ENCODE data around the gene XKR7.

- TF ChIP-seq CTCF (IDR thresholded peaks at IDR 0.05) (no peak), POLR2AphosphoS5 (IDR thresholded peaks at IDR 0.05) (no peak)
Measured at GRCh38 chr20:31919410-31920155, 48.4 kb upstream of the XKR7 start.

Data from transverse colon (tissue), 4 donors.